SK-N-SH (cell line): ENCODE results near the gene TBL1X. TPM values are rescaled to one million over a fixed set of nuclear protein-coding genes. Genes with fewer than 3 reads are reported as not detected.

Experiments
- CTCF ChIA-PET: fragments of 300-600, 350-600 bp; formaldehyde crosslinking; extraction: SDS; loops from one replicate; lab custom pipeline; 2021; lab: Yijun Ruan, JAX
- POLR2A ChIA-PET: fragments of 350-600 bp; sonication (Branson Sonifier 250); formaldehyde crosslinking; extraction: SDS; loops from one replicate; lab custom pipeline; 2020; ENCODE audit warnings: antibody characterized with exemption, inconsistent platforms; lab: Yijun Ruan, JAX
- DNase-seq: peaks from one replicate; pipeline ENCODE4 v3.0.0; 2012
- H2AFZ ChIP-seq: fragments of 200-600 bp; sonication (generic); 2 replicates; pipeline ENCODE4 v1.8.1; 2016; ENCODE audit warnings: antibody characterized with exemption, mild to moderate bottlenecking, low read depth
- H3F3A ChIP-seq: fragments of 200-600 bp; sonication (generic); replicated peaks from 2 replicates; pipeline ENCODE3; 2016; ENCODE audit warnings: antibody characterized with exemption, mild to moderate bottlenecking; ENCODE audit not compliant: insufficient read depth
- H3K27ac ChIP-seq, 2 experiments: fragments of 200-500 bp in 1 of 2; fragments of 200-600 bp in 1 of 2; sonication (Bioruptor generic) in 1 of 2; sonication (generic), shearing (Covaris generic) in 1 of 2; 2 replicates each; pipeline versions ENCODE4 v1.5.1 to v1.6.1; 2014 to 2016; ENCODE audit warnings: low read depth in 2 of 2, inconsistent platforms in 1 of 2, low read length in 1 of 2, mild to moderate bottlenecking in 1 of 2, mixed read lengths in 1 of 2
- H3K27me3 ChIP-seq: fragments of 200-600 bp; sonication (generic), shearing (Covaris generic); 2 replicates; pipeline ENCODE4 v1.6.1; 2016; ENCODE audit warnings: mixed run types; ENCODE audit not compliant: insufficient read depth
- H3K36me3 ChIP-seq, 2 experiments: fragments of 200-500 bp in 1 of 2; fragments of 200-600 bp in 1 of 2; sonication (Bioruptor generic) in 1 of 2; sonication (generic) in 1 of 2; replicated peaks in 1 of 2; 2 replicates each; pipeline versions ENCODE3 to v1.5.1; 2014 to 2016; ENCODE audit warnings: low read length in 1 of 2, mild to moderate bottlenecking in 1 of 2; ENCODE audit not compliant: insufficient read depth in 2 of 2, control insufficient read depth in 1 of 2
- H3K4me1 ChIP-seq, 2 experiments: fragments of 200-500 bp in 1 of 2; fragments of 200-600 bp in 1 of 2; sonication (Bioruptor generic) in 1 of 2; sonication (generic), shearing (Covaris generic) in 1 of 2; 2 replicates each; pipeline versions ENCODE4 v1.5.1 to v1.6.1; 2014 to 2016; ENCODE audit warnings: low read depth in 1 of 2, low read length in 1 of 2, mixed run types in 1 of 2; ENCODE audit not compliant: insufficient read depth in 2 of 2, control insufficient read depth in 1 of 2
- H3K4me2 ChIP-seq: fragments of 200-600 bp; sonication (generic), shearing (Covaris generic); 2 replicates; pipeline ENCODE4 v1.6.1; 2017; ENCODE audit warnings: mixed run types
- H3K4me3 ChIP-seq, 2 experiments: fragments of 200-500 bp in 1 of 2; fragments of 200-600 bp in 1 of 2; sonication (Bioruptor generic) in 1 of 2; sonication (generic), shearing (Covaris generic) in 1 of 2; 2 replicates each; pipeline versions ENCODE4 v1.5.1 to v1.8.1; 2014 to 2016; ENCODE audit warnings: low read depth in 2 of 2, inconsistent platforms in 1 of 2, low read length in 1 of 2, mild to moderate bottlenecking in 1 of 2, mixed read lengths in 1 of 2, moderate library complexity in 1 of 2
- H3K79me2 ChIP-seq: fragments of 200-600 bp; sonication (generic); 2 replicates; pipeline ENCODE4 v1.8.1; 2017; ENCODE audit warnings: mild to moderate bottlenecking; ENCODE audit not compliant: insufficient read depth
- H3K9ac ChIP-seq: fragments of 200-600 bp; sonication (generic); 2 replicates; pipeline ENCODE4 v1.6.1; 2017; ENCODE audit warnings: mixed run types
- H3K9me2 ChIP-seq: fragments of 200-600 bp; sonication (generic); 2 replicates; pipeline ENCODE4 v1.6.1; 2017; ENCODE audit warnings: mixed run types
- H3K9me3 ChIP-seq: fragments of 200-600 bp; sonication (generic); 2 replicates; pipeline ENCODE4 v1.6.1; 2017; ENCODE audit warnings: mixed run types, mild to moderate bottlenecking, moderate library complexity
- H4K20me1 ChIP-seq: fragments of 200-600 bp; sonication (generic); 2 replicates; pipeline ENCODE4 v1.6.1; 2017; ENCODE audit warnings: mild to moderate bottlenecking, mixed run types; ENCODE audit not compliant: insufficient read depth
- CHD2 ChIP-seq: fragments of 150-350 bp; IDR thresholded peaks from 2 replicates; pipeline ENCODE4 v1.6.1; 2018; ENCODE audit warnings: low read length; ENCODE audit not compliant: partially characterized antibody
- ELF1 ChIP-seq: IDR thresholded peaks from 2 replicates; pipeline ENCODE4 v1.4.0; 2012
- EZH2phosphoT487 ChIP-seq: fragments of 200-600 bp; sonication (generic); IDR thresholded peaks from 2 replicates; pipeline ENCODE4 v1.6.1; 2017; ENCODE audit warnings: low read depth, mixed run types, mild to moderate bottlenecking, antibody characterized with exemption, moderate library complexity, borderline replicate concordance
- FOSL2 ChIP-seq: IDR thresholded peaks from 2 replicates; pipeline ENCODE4 v1.4.0; 2012; ENCODE audit warnings: low read depth, mild to moderate bottlenecking, moderate library complexity, borderline replicate concordance
- FOXJ3 ChIP-seq: sonication (generic); formaldehyde crosslinking; IDR thresholded peaks from 2 replicates; pipeline ENCODE4 v1.5.1; 2020; ENCODE audit warnings: mild to moderate bottlenecking, missing genetic modification reagents
- FOXM1 ChIP-seq: IDR thresholded peaks from 2 replicates; pipeline ENCODE4 v1.4.0; 2012; ENCODE audit warnings: low read depth, mild to moderate bottlenecking
- GATA2 ChIP-seq: sonication (generic); formaldehyde crosslinking; IDR thresholded peaks from 2 replicates; pipeline ENCODE4 v1.5.0; 2020; ENCODE audit warnings: mild to moderate bottlenecking, missing genetic modification reagents
- JUND ChIP-seq: IDR thresholded peaks from 2 replicates; pipeline ENCODE4 v1.4.0; 2012
- MEF2A ChIP-seq: IDR thresholded peaks from 2 replicates; pipeline ENCODE4 v1.4.0; 2012; ENCODE audit warnings: low read depth, borderline replicate concordance
- MXI1 ChIP-seq: IDR thresholded peaks from 2 replicates; pipeline ENCODE4 v1.6.1; 2012; ENCODE audit warnings: mild to moderate bottlenecking, low read depth, low read length, improper control_type of control experiment
- NFIC ChIP-seq: IDR thresholded peaks from 2 replicates; pipeline ENCODE4 v1.4.0; 2012; ENCODE audit warnings: borderline replicate concordance
- NRF1 ChIP-seq: IDR thresholded peaks from 2 replicates; pipeline ENCODE4 v1.6.1; 2012; ENCODE audit warnings: low read depth, mild to moderate bottlenecking, low read length
- POLR2AphosphoS5 ChIP-seq: IDR thresholded peaks from 2 replicates; pipeline ENCODE4 v1.6.1; 2012; ENCODE audit warnings: low read depth, low read length
- SIN3A ChIP-seq: IDR thresholded peaks from 2 replicates; pipeline ENCODE4 v1.6.1; 2012; ENCODE audit warnings: low read depth, mild to moderate bottlenecking, low read length, moderate library complexity, borderline replicate concordance
- TAF1 ChIP-seq: IDR thresholded peaks from 2 replicates; pipeline ENCODE4 v1.6.1; 2012; ENCODE audit warnings: low read depth, mild to moderate bottlenecking, low read length, moderate library complexity, borderline replicate concordance
- TCF12 ChIP-seq: IDR thresholded peaks from 2 replicates; pipeline ENCODE4 v1.4.0; 2012
- TEAD4 ChIP-seq: IDR thresholded peaks from 2 replicates; pipeline ENCODE4 v1.4.0; 2012; ENCODE audit warnings: mild to moderate bottlenecking, borderline replicate concordance; ENCODE audit not compliant: insufficient read depth
- YY1 ChIP-seq: IDR thresholded peaks from 2 replicates; pipeline ENCODE4 v1.4.0; 2012; ENCODE audit warnings: low read depth, mild to moderate bottlenecking
- WGBS: methylation state at CpG from one replicate; pipeline ENCODE4 v1.1.6; 2017; ENCODE audit warnings: low lambda C conversion rate; 5-methylcytosine and 5-hydroxymethylcytosine counted together
- polyA plus RNA-seq, 3 experiments: library from polyadenylated mRNA; depleted of rRNA; stranded (reverse); fragments of >200 nt; gene quantifications; 2 replicates each; pipeline ENCODE4 v1.2.3, GENCODE V29; 2012
- TF ChIP-seq, protein P1 (sequence below): fragments of 150-350 bp; IDR thresholded peaks from 2 replicates; pipeline ENCODE4 v1.6.1; 2017; ENCODE audit warnings: antibody characterized with exemption, low read length, low read depth, borderline replicate concordance
- TF ChIP-seq, protein P2 (sequence below): IDR thresholded peaks from 2 replicates; pipeline ENCODE4 v1.4.0; 2012; ENCODE audit warnings: low read depth, borderline replicate concordance
- TF ChIP-seq, protein P3 (sequence below): fragments of 150-350 bp; IDR thresholded peaks from 2 replicates; pipeline ENCODE4 v1.6.1; 2016; ENCODE audit warnings: mild to moderate bottlenecking, low read depth, low read length
- TF ChIP-seq, protein P4 (sequence below): IDR thresholded peaks from 2 replicates; pipeline ENCODE4 v1.4.0; 2012; ENCODE audit warnings: low read depth, borderline replicate concordance

TBL1X gene
- polyA plus RNA-seq, 1 of the 3 experiments (the other 2 are of a cell fraction), result 10.6 TPM

DNA sequence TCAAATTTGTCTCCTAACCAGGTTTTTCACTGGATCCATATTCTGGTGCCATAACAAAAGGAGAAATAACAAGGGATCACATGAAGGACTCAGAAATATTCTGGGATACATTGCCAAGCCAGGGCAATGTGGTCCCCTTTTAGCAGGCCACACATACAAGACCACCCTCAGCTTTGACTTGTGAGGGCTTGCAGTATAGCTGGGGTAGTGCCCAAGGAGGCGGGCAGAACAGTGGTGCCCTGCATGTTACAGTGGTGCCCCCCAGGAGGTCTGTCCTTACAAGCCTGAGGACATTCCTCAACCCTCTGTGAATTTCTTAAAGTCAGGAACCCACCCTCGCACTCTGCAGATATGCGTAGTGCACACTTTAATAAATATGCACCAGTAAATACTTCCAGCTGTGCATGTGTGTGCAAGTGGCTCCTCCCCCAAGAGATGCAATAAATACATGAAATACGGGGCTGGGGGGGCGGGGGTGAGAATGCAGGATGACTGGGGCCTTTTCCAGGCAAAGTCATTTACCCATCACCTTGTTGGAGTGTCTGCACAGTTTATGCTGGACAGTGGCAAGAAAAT is 34.4 kb upstream of the TBL1X start:
- H3K4me1 ChIP-seq, result peaks cover 0 to 3% of the 10 kb centered on the region in 2 experiments; a peak in 1 of 4 replicates
- no peaks in the 10 kb centered on the region for H3K9me2 ChIP-seq
- no peak overlapping the region for H3K4me2 ChIP-seq
- 16% methylated on average over 4 of the region's 5 CpGs for WGBS
- no peaks in the 10 kb centered on the region for H3K79me2 ChIP-seq
- no peaks in the 10 kb centered on the region for H3F3A ChIP-seq
- H3K27me3 ChIP-seq, result no peaks in the 10 kb centered on the region
- no peaks in the 10 kb centered on the region for H3K36me3 ChIP-seq
- no peaks in the 10 kb centered on the region for H3K9me3 ChIP-seq
- H2AFZ ChIP-seq, result no peak overlapping the region
- TF ChIP-seq TAF1 (no peak), GATA2 (CRISPR knock-in tag) (no peak), POLR2AphosphoS5 (no peak), TEAD4 (no peak), CHD2 (no peak), NFIC (no peak), SIN3A (no peak), YY1 (no peak), ELF1 (no peak), TCF12 (no peak), JUND (no peak), FOSL2 (no peak), MEF2A (no peak), EZH2phosphoT487 (no peak)
- TF ChIP-seq, protein P1, sequence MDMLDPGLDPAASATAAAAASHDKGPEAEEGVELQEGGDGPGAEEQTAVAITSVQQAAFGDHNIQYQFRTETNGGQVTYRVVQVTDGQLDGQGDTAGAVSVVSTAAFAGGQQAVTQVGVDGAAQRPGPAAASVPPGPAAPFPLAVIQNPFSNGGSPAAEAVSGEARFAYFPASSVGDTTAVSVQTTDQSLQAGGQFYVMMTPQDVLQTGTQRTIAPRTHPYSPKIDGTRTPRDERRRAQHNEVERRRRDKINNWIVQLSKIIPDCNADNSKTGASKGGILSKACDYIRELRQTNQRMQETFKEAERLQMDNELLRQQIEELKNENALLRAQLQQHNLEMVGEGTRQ, result no peak
- TF ChIP-seq, protein P2, sequence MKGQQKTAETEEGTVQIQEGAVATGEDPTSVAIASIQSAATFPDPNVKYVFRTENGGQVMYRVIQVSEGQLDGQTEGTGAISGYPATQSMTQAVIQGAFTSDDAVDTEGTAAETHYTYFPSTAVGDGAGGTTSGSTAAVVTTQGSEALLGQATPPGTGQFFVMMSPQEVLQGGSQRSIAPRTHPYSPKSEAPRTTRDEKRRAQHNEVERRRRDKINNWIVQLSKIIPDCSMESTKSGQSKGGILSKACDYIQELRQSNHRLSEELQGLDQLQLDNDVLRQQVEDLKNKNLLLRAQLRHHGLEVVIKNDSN, result no peak
- H3K9ac ChIP-seq, result no peak overlapping the region
- DNase-seq, result no peak
- CTCF ChIA-PET, result no interaction called here
- no peak overlapping the region for H3K4me3 ChIP-seq
- no peaks in the 10 kb centered on the region for H4K20me1 ChIP-seq
- H3K27ac ChIP-seq, result no peak overlapping the region
- POLR2A ChIA-PET, result no interaction called here

DNA sequence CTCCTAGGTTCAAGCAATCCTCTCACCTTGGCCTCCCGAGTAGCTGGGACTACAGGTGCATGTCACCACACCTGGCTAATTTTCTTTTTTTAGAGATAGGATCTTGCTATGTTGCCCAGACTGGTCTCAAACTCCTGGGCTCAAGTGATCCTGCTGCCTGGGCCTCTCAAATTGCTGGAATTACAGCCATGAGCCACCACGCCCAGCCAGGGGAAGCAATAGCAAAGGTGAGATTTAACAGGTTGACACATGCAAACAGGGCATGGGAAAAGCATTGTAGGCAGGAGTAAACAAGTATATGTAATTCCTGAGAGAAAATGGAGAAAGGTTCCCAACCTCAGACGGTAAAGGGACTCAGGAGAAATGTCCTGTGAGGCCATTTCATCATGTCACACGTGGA is 33.6 kb upstream of the TBL1X start:
- Histone ChIP-seq H3K79me2 (no peaks in the 10 kb centered on the region), H2AFZ (no peak overlapping the region), H3K9me3 (no peaks in the 10 kb centered on the region), H3K4me1 (peaks cover 0 to 3% of the 10 kb centered on the region in 2 experiments; a peak in 1 of 4 replicates), H3K9ac (no peak overlapping the region), H3F3A (no peaks in the 10 kb centered on the region)
- POLR2A ChIA-PET, result no interaction called here
- TF ChIP-seq YY1 (no peak), POLR2AphosphoS5 (no peak), SIN3A (no peak), JUND (no peak), FOXM1 (no peak), NRF1 (no peak), TCF12 (no peak), MEF2A (no peak), MXI1 (no peak), FOXJ3 (CRISPR knock-in tag) (no peak)
- TF ChIP-seq, protein P3, sequence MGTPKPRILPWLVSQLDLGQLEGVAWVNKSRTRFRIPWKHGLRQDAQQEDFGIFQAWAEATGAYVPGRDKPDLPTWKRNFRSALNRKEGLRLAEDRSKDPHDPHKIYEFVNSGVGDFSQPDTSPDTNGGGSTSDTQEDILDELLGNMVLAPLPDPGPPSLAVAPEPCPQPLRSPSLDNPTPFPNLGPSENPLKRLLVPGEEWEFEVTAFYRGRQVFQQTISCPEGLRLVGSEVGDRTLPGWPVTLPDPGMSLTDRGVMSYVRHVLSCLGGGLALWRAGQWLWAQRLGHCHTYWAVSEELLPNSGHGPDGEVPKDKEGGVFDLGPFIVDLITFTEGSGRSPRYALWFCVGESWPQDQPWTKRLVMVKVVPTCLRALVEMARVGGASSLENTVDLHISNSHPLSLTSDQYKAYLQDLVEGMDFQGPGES, result no peak
- TF ChIP-seq, protein P2, result no peak
- TF ChIP-seq, protein P4, sequence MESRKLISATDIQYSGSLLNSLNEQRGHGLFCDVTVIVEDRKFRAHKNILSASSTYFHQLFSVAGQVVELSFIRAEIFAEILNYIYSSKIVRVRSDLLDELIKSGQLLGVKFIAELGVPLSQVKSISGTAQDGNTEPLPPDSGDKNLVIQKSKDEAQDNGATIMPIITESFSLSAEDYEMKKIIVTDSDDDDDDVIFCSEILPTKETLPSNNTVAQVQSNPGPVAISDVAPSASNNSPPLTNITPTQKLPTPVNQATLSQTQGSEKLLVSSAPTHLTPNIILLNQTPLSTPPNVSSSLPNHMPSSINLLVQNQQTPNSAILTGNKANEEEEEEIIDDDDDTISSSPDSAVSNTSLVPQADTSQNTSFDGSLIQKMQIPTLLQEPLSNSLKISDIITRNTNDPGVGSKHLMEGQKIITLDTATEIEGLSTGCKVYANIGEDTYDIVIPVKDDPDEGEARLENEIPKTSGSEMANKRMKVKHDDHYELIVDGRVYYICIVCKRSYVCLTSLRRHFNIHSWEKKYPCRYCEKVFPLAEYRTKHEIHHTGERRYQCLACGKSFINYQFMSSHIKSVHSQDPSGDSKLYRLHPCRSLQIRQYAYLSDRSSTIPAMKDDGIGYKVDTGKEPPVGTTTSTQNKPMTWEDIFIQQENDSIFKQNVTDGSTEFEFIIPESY, result no peak
- TF ChIP-seq, all 33 proteins: peak for 0
- no peak overlapping the region for H3K4me2 ChIP-seq
- no peaks in the 10 kb centered on the region for H3K27me3 ChIP-seq
- H3K4me3 ChIP-seq, result no peak overlapping the region
- CTCF ChIA-PET, result interaction anchor here (0.6 kb wide), 1 partner anchor 118 kb away, joined by 3 read pairs; no protein-coding TSS in a partner anchor
- 30% methylated on average over 4 of the region's 4 CpGs for WGBS
- no peak for DNase-seq
- no peaks in the 10 kb centered on the region for H3K9me2 ChIP-seq
- no peak overlapping the region for H3K27ac ChIP-seq
- H4K20me1 ChIP-seq, result no peaks in the 10 kb centered on the region
- no peaks in the 10 kb centered on the region for H3K36me3 ChIP-seq
